SK-N-SH (cell line): ENCODE data around the gene MAST2. TPM values are rescaled to one million over a fixed set of nuclear protein-coding genes. Genes with fewer than 3 reads are reported as not detected.

Experiments
- CTCF ChIA-PET: fragments of 300-600, 350-600 bp; formaldehyde crosslinking; extraction: SDS; loops from one replicate; lab custom pipeline; 2021; lab: Yijun Ruan, JAX
- POLR2A ChIA-PET: fragments of 350-600 bp; sonication (Branson Sonifier 250); formaldehyde crosslinking; extraction: SDS; loops from one replicate; lab custom pipeline; 2020; ENCODE audit warnings: antibody characterized with exemption, inconsistent platforms; lab: Yijun Ruan, JAX
- DNase-seq: peaks from one replicate; pipeline ENCODE4 v3.0.0; 2012
- H2AFZ ChIP-seq: fragments of 200-600 bp; sonication (generic); 2 replicates; pipeline ENCODE4 v1.8.1; 2016; ENCODE audit warnings: antibody characterized with exemption, mild to moderate bottlenecking, low read depth
- H3F3A ChIP-seq: fragments of 200-600 bp; sonication (generic); replicated peaks from 2 replicates; pipeline ENCODE3; 2016; ENCODE audit warnings: antibody characterized with exemption, mild to moderate bottlenecking; ENCODE audit not compliant: insufficient read depth
- H3K27ac ChIP-seq, 2 experiments: fragments of 200-500 bp in 1 of 2; fragments of 200-600 bp in 1 of 2; sonication (Bioruptor generic) in 1 of 2; sonication (generic), shearing (Covaris generic) in 1 of 2; 2 replicates each; pipeline versions ENCODE4 v1.5.1 to v1.6.1; 2014 to 2016; ENCODE audit warnings: low read depth in 2 of 2, inconsistent platforms in 1 of 2, low read length in 1 of 2, mild to moderate bottlenecking in 1 of 2, mixed read lengths in 1 of 2
- H3K27me3 ChIP-seq: fragments of 200-600 bp; sonication (generic), shearing (Covaris generic); 2 replicates; pipeline ENCODE4 v1.6.1; 2016; ENCODE audit warnings: mixed run types; ENCODE audit not compliant: insufficient read depth
- H3K36me3 ChIP-seq, 2 experiments: fragments of 200-500 bp in 1 of 2; fragments of 200-600 bp in 1 of 2; sonication (Bioruptor generic) in 1 of 2; sonication (generic) in 1 of 2; replicated peaks in 1 of 2; 2 replicates each; pipeline versions ENCODE3 to v1.5.1; 2014 to 2016; ENCODE audit warnings: low read length in 1 of 2, mild to moderate bottlenecking in 1 of 2; ENCODE audit not compliant: insufficient read depth in 2 of 2, control insufficient read depth in 1 of 2
- H3K4me1 ChIP-seq, 2 experiments: fragments of 200-500 bp in 1 of 2; fragments of 200-600 bp in 1 of 2; sonication (Bioruptor generic) in 1 of 2; sonication (generic), shearing (Covaris generic) in 1 of 2; 2 replicates each; pipeline versions ENCODE4 v1.5.1 to v1.6.1; 2014 to 2016; ENCODE audit warnings: low read depth in 1 of 2, low read length in 1 of 2, mixed run types in 1 of 2; ENCODE audit not compliant: insufficient read depth in 2 of 2, control insufficient read depth in 1 of 2
- H3K4me2 ChIP-seq: fragments of 200-600 bp; sonication (generic), shearing (Covaris generic); 2 replicates; pipeline ENCODE4 v1.6.1; 2017; ENCODE audit warnings: mixed run types
- H3K4me3 ChIP-seq, 2 experiments: fragments of 200-500 bp in 1 of 2; fragments of 200-600 bp in 1 of 2; sonication (Bioruptor generic) in 1 of 2; sonication (generic), shearing (Covaris generic) in 1 of 2; 2 replicates each; pipeline versions ENCODE4 v1.5.1 to v1.8.1; 2014 to 2016; ENCODE audit warnings: low read depth in 2 of 2, inconsistent platforms in 1 of 2, low read length in 1 of 2, mild to moderate bottlenecking in 1 of 2, mixed read lengths in 1 of 2, moderate library complexity in 1 of 2
- H3K79me2 ChIP-seq: fragments of 200-600 bp; sonication (generic); 2 replicates; pipeline ENCODE4 v1.8.1; 2017; ENCODE audit warnings: mild to moderate bottlenecking; ENCODE audit not compliant: insufficient read depth
- H3K9ac ChIP-seq: fragments of 200-600 bp; sonication (generic); 2 replicates; pipeline ENCODE4 v1.6.1; 2017; ENCODE audit warnings: mixed run types
- H3K9me2 ChIP-seq: fragments of 200-600 bp; sonication (generic); 2 replicates; pipeline ENCODE4 v1.6.1; 2017; ENCODE audit warnings: mixed run types
- H3K9me3 ChIP-seq: fragments of 200-600 bp; sonication (generic); 2 replicates; pipeline ENCODE4 v1.6.1; 2017; ENCODE audit warnings: mixed run types, mild to moderate bottlenecking, moderate library complexity
- H4K20me1 ChIP-seq: fragments of 200-600 bp; sonication (generic); 2 replicates; pipeline ENCODE4 v1.6.1; 2017; ENCODE audit warnings: mild to moderate bottlenecking, mixed run types; ENCODE audit not compliant: insufficient read depth
- FOXJ3 ChIP-seq: sonication (generic); formaldehyde crosslinking; IDR thresholded peaks from 2 replicates; pipeline ENCODE4 v1.5.1; 2020; ENCODE audit warnings: mild to moderate bottlenecking, missing genetic modification reagents
- FOXM1 ChIP-seq: IDR thresholded peaks from 2 replicates; pipeline ENCODE4 v1.4.0; 2012; ENCODE audit warnings: low read depth, mild to moderate bottlenecking
- MEF2A ChIP-seq: IDR thresholded peaks from 2 replicates; pipeline ENCODE4 v1.4.0; 2012; ENCODE audit warnings: low read depth, borderline replicate concordance
- POLR2AphosphoS5 ChIP-seq: IDR thresholded peaks from 2 replicates; pipeline ENCODE4 v1.6.1; 2012; ENCODE audit warnings: low read depth, low read length
- SMC3 ChIP-seq: IDR thresholded peaks from 2 replicates; pipeline ENCODE4 v1.6.1; 2012; ENCODE audit warnings: low read depth, low read length, improper control_type of control experiment
- TAF1 ChIP-seq: IDR thresholded peaks from 2 replicates; pipeline ENCODE4 v1.6.1; 2012; ENCODE audit warnings: low read depth, mild to moderate bottlenecking, low read length, moderate library complexity, borderline replicate concordance
- WGBS: methylation state at CpG from one replicate; pipeline ENCODE4 v1.1.6; 2017; ENCODE audit warnings: low lambda C conversion rate; 5-methylcytosine and 5-hydroxymethylcytosine counted together
- polyA plus RNA-seq, 3 experiments: library from polyadenylated mRNA; depleted of rRNA; stranded (reverse); fragments of >200 nt; gene quantifications; 2 replicates each; pipeline ENCODE4 v1.2.3, GENCODE V29; 2012
- TF ChIP-seq, protein P1 (sequence below): fragments of 200-600 bp; sonication (generic); IDR thresholded peaks from 2 replicates; pipeline ENCODE4 v1.6.1; 2017; ENCODE audit warnings: antibody characterized with exemption, mild to moderate bottlenecking, moderate library complexity
- TF ChIP-seq, protein P2 (sequence below): fragments of 150-350 bp; IDR thresholded peaks from 2 replicates; pipeline ENCODE4 v1.6.1; 2017; ENCODE audit warnings: antibody characterized with exemption, low read length, low read depth, borderline replicate concordance
- TF ChIP-seq, protein P3 (sequence below): IDR thresholded peaks from 2 replicates; pipeline ENCODE4 v1.4.0; 2012; ENCODE audit warnings: low read depth, borderline replicate concordance
- TF ChIP-seq, protein P4 (sequence below): IDR thresholded peaks from 2 replicates; pipeline ENCODE4; 2012

MAST2 gene
- polyA plus RNA-seq, 1 of the 3 experiments (the other 2 are of a cell fraction): 53.4 TPM

DNA sequence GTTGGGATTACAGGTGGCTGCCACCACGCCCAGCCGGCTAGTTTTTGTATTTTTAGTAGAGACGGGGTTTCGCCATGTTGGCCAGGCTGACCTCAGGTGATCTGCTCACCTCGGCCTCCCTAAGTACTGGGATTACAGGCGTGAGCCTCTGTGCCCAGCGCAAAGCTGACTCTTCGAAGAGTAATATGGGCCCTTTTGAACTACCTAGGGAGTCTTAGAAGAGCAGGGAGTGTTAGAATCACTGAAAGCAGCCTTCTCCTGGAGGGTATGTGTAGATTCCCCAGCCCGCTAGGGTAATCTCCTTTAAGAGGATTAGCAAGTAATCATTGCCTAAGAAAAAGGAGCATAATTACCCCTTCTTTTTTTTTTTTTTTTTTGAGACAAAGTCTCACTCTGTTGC lies 6.5 kb upstream of the MAST2 start (continued):
- TF ChIP-seq, protein P1, sequence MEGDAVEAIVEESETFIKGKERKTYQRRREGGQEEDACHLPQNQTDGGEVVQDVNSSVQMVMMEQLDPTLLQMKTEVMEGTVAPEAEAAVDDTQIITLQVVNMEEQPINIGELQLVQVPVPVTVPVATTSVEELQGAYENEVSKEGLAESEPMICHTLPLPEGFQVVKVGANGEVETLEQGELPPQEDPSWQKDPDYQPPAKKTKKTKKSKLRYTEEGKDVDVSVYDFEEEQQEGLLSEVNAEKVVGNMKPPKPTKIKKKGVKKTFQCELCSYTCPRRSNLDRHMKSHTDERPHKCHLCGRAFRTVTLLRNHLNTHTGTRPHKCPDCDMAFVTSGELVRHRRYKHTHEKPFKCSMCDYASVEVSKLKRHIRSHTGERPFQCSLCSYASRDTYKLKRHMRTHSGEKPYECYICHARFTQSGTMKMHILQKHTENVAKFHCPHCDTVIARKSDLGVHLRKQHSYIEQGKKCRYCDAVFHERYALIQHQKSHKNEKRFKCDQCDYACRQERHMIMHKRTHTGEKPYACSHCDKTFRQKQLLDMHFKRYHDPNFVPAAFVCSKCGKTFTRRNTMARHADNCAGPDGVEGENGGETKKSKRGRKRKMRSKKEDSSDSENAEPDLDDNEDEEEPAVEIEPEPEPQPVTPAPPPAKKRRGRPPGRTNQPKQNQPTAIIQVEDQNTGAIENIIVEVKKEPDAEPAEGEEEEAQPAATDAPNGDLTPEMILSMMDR: no peak
- TF ChIP-seq FOXM1 (no peak), MEF2A (no peak), POLR2AphosphoS5 (no peak), TAF1 (no peak)
- TF ChIP-seq, protein P2, sequence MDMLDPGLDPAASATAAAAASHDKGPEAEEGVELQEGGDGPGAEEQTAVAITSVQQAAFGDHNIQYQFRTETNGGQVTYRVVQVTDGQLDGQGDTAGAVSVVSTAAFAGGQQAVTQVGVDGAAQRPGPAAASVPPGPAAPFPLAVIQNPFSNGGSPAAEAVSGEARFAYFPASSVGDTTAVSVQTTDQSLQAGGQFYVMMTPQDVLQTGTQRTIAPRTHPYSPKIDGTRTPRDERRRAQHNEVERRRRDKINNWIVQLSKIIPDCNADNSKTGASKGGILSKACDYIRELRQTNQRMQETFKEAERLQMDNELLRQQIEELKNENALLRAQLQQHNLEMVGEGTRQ: no peak
- TF ChIP-seq, protein P3, sequence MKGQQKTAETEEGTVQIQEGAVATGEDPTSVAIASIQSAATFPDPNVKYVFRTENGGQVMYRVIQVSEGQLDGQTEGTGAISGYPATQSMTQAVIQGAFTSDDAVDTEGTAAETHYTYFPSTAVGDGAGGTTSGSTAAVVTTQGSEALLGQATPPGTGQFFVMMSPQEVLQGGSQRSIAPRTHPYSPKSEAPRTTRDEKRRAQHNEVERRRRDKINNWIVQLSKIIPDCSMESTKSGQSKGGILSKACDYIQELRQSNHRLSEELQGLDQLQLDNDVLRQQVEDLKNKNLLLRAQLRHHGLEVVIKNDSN: no peak
- TF ChIP-seq, protein P4, sequence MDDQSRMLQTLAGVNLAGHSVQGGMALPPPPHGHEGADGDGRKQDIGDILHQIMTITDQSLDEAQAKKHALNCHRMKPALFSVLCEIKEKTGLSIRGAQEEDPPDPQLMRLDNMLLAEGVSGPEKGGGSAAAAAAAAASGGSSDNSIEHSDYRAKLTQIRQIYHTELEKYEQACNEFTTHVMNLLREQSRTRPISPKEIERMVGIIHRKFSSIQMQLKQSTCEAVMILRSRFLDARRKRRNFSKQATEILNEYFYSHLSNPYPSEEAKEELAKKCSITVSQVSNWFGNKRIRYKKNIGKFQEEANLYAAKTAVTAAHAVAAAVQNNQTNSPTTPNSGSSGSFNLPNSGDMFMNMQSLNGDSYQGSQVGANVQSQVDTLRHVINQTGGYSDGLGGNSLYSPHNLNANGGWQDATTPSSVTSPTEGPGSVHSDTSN: no peak

DNA sequence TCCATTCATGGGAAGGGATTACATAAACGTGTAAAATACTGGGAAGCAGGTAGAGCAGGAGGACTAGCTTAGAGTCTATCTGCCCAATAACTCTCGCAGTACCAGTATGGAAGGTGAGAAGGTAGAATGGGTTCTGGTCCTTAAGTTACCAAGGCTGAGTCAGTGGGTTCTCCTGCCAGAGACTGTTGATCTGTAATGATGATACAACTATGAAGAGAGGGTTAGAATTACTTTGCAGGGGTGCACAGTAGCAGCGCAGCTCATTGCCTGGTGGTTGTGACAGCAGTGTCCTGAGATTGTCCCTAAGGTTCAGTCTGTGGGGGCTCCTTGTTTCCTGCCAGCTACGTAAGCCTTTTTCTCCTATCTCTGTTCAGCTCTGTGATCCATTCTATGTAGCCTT lies 2.5 kb upstream of the MAST2 start:
- no peaks in the 10 kb centered on the region for H3K36me3 ChIP-seq
- POLR2A ChIA-PET: no interaction called here
- no peak overlapping the region for H3K4me2 ChIP-seq
- no peaks in the 10 kb centered on the region for H3K27me3 ChIP-seq
- no peak overlapping the region for H3K4me3 ChIP-seq
- H4K20me1 ChIP-seq: 0 out of 2 replicates have a peak, but pooled peaks cover 5% of the 10 kb centered on the region
- CTCF ChIA-PET: interaction anchor here (0.6 kb wide), 1 partner anchor 147 kb away, joined by 3 read pairs; no protein-coding TSS in a partner anchor
- peaks cover 6 to 13% of the 10 kb centered on the region in 2 experiments; a peak in 3 of 4 replicates for H3K4me1 ChIP-seq
- no peak for DNase-seq
- no peak overlapping the region for H3K27ac ChIP-seq
- H3K79me2 ChIP-seq: peaks cover 21% of the 10 kb centered on the region
- H2AFZ ChIP-seq: no peak overlapping the region
- no peaks in the 10 kb centered on the region for H3K9me3 ChIP-seq
- H3K9me2 ChIP-seq: no peaks in the 10 kb centered on the region
- H3F3A ChIP-seq: peaks cover 11% of the 10 kb centered on the region
- 89% methylated on average over 4 of the region's 4 CpGs for WGBS
- TF ChIP-seq FOXJ3: no peak
- TF ChIP-seq SMC3: no peak
- no peak overlapping the region for H3K9ac ChIP-seq
